Muscle layer of duodenum (tissue), 2 donors: ENCODE results near the gene ESX1.
A peak's percentile ranks its signal among the peaks of the same experiment; 100 is the strongest.
"Not testable (repeated sequence)": the region's sequence is repeated elsewhere in the genome, so short reads cannot be mapped to it uniquely, and the experiment has no call there.

ENCODE experiments used
- H3K27ac ChIP-seq: one replicate; pipeline ENCODE4 v1.7.0; 2013; ENCODE audit warnings: mild to moderate bottlenecking, low read length
- H3K27me3 ChIP-seq: one replicate; pipeline ENCODE4 v1.7.0; 2013; ENCODE audit warnings: low read depth, mild to moderate bottlenecking, control low read depth, low read length
- H3K36me3 ChIP-seq, 2 donors: one replicate each; pipeline ENCODE4 v1.7.0; 2013; ENCODE audit warnings: low read length in 2 of 2, control low read depth in 1 of 2, mild to moderate bottlenecking in 1 of 2; ENCODE audit not compliant: insufficient read depth in 2 of 2, control insufficient read depth in 1 of 2
- H3K4me1 ChIP-seq, 2 donors: one replicate each; pipeline ENCODE4 v1.7.0; 2013; ENCODE audit warnings: low read length in 2 of 2, mild to moderate bottlenecking in 2 of 2, control low read depth in 1 of 2, moderate library complexity in 1 of 2; ENCODE audit not compliant: insufficient read depth in 2 of 2, control insufficient read depth in 1 of 2
- H3K4me3 ChIP-seq, 2 donors: one replicate each; pipeline ENCODE4 v1.7.0; 2013; ENCODE audit warnings: low read length in 2 of 2, low read depth in 1 of 2, mild to moderate bottlenecking in 1 of 2
- H3K9me3 ChIP-seq, 2 donors: one replicate each; pipeline ENCODE4 v1.7.0; 2013; ENCODE audit warnings: low read length in 2 of 2, control low read depth in 1 of 2, mild to moderate bottlenecking in 1 of 2; ENCODE audit not compliant: control insufficient read depth in 1 of 2
- donor health status: healthy.

Gene ESX1

DNA sequence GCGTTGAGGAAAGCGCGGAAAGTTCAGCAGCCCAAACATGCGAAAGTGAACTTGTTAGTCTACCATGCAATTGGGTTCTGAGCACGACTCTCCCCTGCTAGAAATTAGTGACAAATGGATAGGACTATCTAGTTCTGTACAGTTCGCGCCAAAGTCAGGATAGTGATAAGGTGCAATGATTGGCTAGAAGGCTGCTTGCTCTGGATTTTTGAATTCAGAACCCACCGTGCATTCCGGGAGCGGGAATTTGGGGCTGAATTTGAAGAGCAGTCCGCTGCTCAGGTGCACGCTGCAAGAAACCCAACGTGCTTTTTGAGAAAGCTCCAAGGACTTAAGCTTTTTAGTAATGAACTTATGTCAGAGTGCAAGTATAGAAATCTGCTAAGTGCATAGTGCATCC lies 732 bp upstream of the ESX1 start:
- Histone ChIP-seq H3K27ac (no peak overlapping the region), H3K36me3 (no peaks in the 10 kb centered on the region), H3K27me3 (peaks cover 7% of the 10 kb centered on the region)

GRCh38 chrX:104253567-104254441 lies 929 bp downstream of the ESX1 start:
- no peaks in the 10 kb centered on the region for H3K36me3 ChIP-seq
- peaks cover 7% of the 10 kb centered on the region for H3K27me3 ChIP-seq
- H3K4me3 ChIP-seq = peak overlapping the region in 1 of 2 donors; percentile 50
- H3K4me1 ChIP-seq = peaks cover 0 to 16% of the 10 kb centered on the region in 2 donors
- H3K27ac ChIP-seq = no peak overlapping the region
- no peaks in the 10 kb centered on the region for H3K9me3 ChIP-seq

More for the DNA sequence above, 732 bp upstream of the ESX1 start:
- peaks cover 0 to 16% of the 10 kb centered on the region in 2 donors for H3K4me1 ChIP-seq
- no peaks in the 10 kb centered on the region for H3K9me3 ChIP-seq
- no peak overlapping the region for H3K4me3 ChIP-seq

- Histone ChIP-seq H3K4me3 (no peak overlapping the region), H3K27me3 (peaks cover 7% of the 10 kb centered on the region), H3K9me3 (no peaks in the 10 kb centered on the region), H3K27ac (no peak overlapping the region), H3K4me1 (peaks cover 0 to 16% of the 10 kb centered on the region in 2 donors), H3K36me3 (no peaks in the 10 kb centered on the region)
These were observed 4.3 kb downstream of the ESX1 start for GRCh38 chrX:104250470-104250869.

GRCh38 chrX:104230060-104230459 lies 24.7 kb downstream of the ESX1 start:
- not testable (repeated sequence) for H3K27me3 ChIP-seq, H3K9me3 ChIP-seq, H3K4me3 ChIP-seq, H3K27ac ChIP-seq, H3K36me3 ChIP-seq, H3K4me1 ChIP-seq

- H3K4me1 ChIP-seq = no peaks in the 10 kb centered on the region
- no peak overlapping the region for H3K4me3 ChIP-seq
- no peaks in the 10 kb centered on the region for H3K27me3 ChIP-seq
- no peaks in the 10 kb centered on the region for H3K36me3 ChIP-seq
- H3K9me3 ChIP-seq = no peaks in the 10 kb centered on the region
- no peak overlapping the region for H3K27ac ChIP-seq
These were observed 43.5 kb downstream of the ESX1 start for GRCh38 chrX:104211187-104211586.

DNA sequence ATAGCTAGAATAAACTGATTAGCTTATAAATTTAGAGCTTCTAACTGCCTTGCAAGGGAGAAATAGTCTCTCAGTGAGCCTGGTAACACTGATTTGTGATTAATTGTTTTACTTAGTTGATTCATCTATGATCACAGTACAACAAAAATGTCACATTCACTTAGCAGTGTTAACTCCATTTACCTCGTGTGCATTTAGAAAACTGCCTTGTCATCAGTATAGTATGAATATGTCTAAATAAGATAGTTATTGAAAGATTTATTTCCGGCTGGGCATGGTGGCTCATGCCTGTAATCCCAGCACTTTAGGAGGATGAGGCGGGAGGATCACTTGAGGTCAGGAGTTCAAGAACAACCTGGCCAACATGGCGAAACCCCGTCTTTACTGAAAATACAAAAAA lies 49.2 kb downstream of the ESX1 start:
- no peaks in the 10 kb centered on the region for H3K36me3 ChIP-seq
- H3K9me3 ChIP-seq = no peaks in the 10 kb centered on the region
- no peaks in the 10 kb centered on the region for H3K4me1 ChIP-seq
- no peaks in the 10 kb centered on the region for H3K27me3 ChIP-seq
- no peak overlapping the region for H3K27ac ChIP-seq
- H3K4me3 ChIP-seq = no peak overlapping the region
